BJ (cell line): ENCODE measurements around the gene DUOX1. TPM values are rescaled to one million over a fixed set of nuclear protein-coding genes. Genes with fewer than 3 reads are reported as not detected.

Experiments
- CTCF ChIA-PET: fragments of 350-600 bp; formaldehyde crosslinking; extraction: SDS; loops from one replicate; lab custom pipeline; 2021; ENCODE audit warnings: antibody characterized with exemption, inconsistent platforms; lab: Yijun Ruan, JAX
- POLR2A ChIA-PET: fragments of 300-600 bp; sonication (Branson Sonifier 250); formaldehyde crosslinking; extraction: SDS; loops from one replicate; lab custom pipeline; 2021; ENCODE audit warnings: antibody characterized with exemption; lab: Charles Lee
- DNase-seq: peaks from one replicate; pipeline ENCODE4 v3.0.0-alpha.2; 2011; ENCODE audit warnings: low read depth
- H3K27me3 ChIP-seq: 2 replicates; pipeline ENCODE4 v1.6.0; 2011; ENCODE audit warnings: low read length; ENCODE audit not compliant: control insufficient read depth, insufficient read depth
- H3K36me3 ChIP-seq: 2 replicates; pipeline ENCODE4 v1.5.1; 2011; ENCODE audit warnings: low read length; ENCODE audit not compliant: control insufficient read depth, insufficient read depth
- H3K4me3 ChIP-seq: 2 replicates; pipeline ENCODE4 v1.5.1; 2011; ENCODE audit warnings: low read depth, mild to moderate bottlenecking, control low read depth, low read length
- polyA plus RNA-seq: library from polyadenylated mRNA; depleted of rRNA; stranded (reverse); fragments of >200 nt; gene quantifications from 2 replicates; pipeline ENCODE4 v1.2.3, GENCODE V29; 2011
- TF ChIP-seq, protein P1 (sequence below): IDR thresholded peaks from 2 replicates; pipeline ENCODE4 v1.5.1; 2011; ENCODE audit warnings: low read depth, mild to moderate bottlenecking, control low read depth, inconsistent platforms, low read length, moderate library complexity; ENCODE audit not compliant: insufficient read depth

The DUOX1 gene
- polyA plus RNA-seq, 1 experiment = 0.09 TPM

DNA sequence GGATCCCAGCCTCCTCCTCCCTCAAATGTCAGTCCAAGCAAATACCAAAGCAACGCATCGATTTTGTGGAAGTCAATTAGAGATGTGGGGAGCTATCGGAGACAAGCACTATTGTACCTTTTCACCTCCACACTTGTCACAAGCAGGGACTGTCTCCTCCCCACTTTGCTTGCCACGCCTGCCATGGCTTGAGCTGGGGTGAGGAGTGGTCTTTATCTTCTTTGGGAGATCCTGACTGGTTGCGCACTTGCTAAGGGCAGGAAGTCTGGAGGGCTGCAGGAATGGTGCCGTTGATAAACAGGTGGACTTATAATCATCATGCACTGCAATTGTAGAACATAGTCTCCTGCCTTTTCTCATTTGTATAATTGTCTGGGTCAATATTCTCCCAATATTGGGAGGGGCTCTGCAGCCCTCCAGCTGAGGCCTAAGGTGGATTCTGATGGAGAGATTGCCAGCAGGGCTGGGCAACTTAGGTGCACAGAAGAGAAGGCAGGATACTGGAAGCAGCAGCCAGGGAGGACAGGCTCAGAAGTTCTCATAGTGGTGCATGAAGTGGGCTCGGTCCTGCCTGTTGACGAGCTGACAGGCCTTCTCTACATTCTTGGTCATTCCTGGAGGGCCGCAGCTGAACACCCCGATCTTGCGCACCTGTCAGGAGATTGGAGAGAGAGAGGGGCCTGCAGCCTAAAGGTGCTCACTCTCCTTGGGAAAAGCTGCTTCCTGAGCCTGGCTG, 36.0 kb upstream of the DUOX1 start:
- ChIA-PET POLR2A (no interaction called here), CTCF (interaction anchor here (0.7 to 6.9 kb wide), 3 partner anchors 19 to 183 kb away, joined by 3 to 33 read pairs (median 3); no protein-coding TSS in a partner anchor)
- DNase-seq = no peak
- TF ChIP-seq, protein P1, sequence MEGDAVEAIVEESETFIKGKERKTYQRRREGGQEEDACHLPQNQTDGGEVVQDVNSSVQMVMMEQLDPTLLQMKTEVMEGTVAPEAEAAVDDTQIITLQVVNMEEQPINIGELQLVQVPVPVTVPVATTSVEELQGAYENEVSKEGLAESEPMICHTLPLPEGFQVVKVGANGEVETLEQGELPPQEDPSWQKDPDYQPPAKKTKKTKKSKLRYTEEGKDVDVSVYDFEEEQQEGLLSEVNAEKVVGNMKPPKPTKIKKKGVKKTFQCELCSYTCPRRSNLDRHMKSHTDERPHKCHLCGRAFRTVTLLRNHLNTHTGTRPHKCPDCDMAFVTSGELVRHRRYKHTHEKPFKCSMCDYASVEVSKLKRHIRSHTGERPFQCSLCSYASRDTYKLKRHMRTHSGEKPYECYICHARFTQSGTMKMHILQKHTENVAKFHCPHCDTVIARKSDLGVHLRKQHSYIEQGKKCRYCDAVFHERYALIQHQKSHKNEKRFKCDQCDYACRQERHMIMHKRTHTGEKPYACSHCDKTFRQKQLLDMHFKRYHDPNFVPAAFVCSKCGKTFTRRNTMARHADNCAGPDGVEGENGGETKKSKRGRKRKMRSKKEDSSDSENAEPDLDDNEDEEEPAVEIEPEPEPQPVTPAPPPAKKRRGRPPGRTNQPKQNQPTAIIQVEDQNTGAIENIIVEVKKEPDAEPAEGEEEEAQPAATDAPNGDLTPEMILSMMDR = no peak
- Histone ChIP-seq H3K4me3 (no peak overlapping the region), H3K27me3 (peaks cover 7% of the 10 kb centered on the region), H3K36me3 (no peaks in the 10 kb centered on the region)

GRCh38 chr15:45094358-45094730, 35.5 kb upstream of the DUOX1 start:
- Histone ChIP-seq H3K27me3 (peaks cover 7% of the 10 kb centered on the region), H3K4me3 (no peak overlapping the region), H3K36me3 (no peaks in the 10 kb centered on the region)
- ChIA-PET CTCF (interaction anchor here (6.9 kb wide), 1 partner anchor 23 kb away, joined by 33 read pairs; no protein-coding TSS in a partner anchor), POLR2A (no interaction called here)
- TF ChIP-seq, protein P1 = no peak
- no peak for DNase-seq

GRCh38 chr15:45095661-45096060, 34.1 kb upstream of the DUOX1 start:
- Histone ChIP-seq H3K27me3 (peaks cover 4% of the 10 kb centered on the region), H3K4me3 (no peak overlapping the region), H3K36me3 (no peaks in the 10 kb centered on the region)
- POLR2A ChIA-PET = no interaction called here
- TF ChIP-seq, protein P1 = no peak
- DNase-seq = no peak
- CTCF ChIA-PET = interaction anchor here (6.9 kb wide), 1 partner anchor 22 kb away, joined by 33 read pairs; no protein-coding TSS in a partner anchor

DNA sequence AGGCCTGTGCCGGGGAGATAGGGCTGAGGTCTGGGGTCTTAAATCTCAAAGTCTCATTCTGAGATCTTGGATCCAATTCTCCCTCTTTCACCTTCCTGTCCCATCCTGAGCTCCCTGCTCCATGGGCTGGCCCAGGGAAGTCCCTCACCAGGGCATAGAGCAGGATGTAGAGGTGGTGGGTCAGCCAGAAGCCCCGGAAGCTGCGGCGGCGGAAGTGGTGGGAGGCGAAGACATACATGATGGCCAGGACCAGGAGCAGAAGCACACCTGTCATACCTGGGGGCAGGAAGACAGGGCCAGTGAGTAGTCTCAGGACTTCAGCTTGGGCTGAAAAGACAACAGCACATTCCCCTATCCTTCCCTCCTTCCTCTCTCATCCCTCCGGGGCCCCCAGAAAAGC, 32.3 kb upstream of the DUOX1 start:
- no peaks in the 10 kb centered on the region for H3K36me3 ChIP-seq
- DNase-seq = no peak
- TF ChIP-seq, protein P1 = no peak
- CTCF ChIA-PET = interaction anchor here (6.9 kb wide), 1 partner anchor 20 kb away, joined by 33 read pairs; no protein-coding TSS in a partner anchor
- POLR2A ChIA-PET = no interaction called here
- H3K27me3 ChIP-seq = peaks cover 2% of the 10 kb centered on the region
- H3K4me3 ChIP-seq = no peak overlapping the region

- TF ChIP-seq, protein P1 = no peak
- no peak for DNase-seq
- ChIA-PET CTCF (no interaction called here), POLR2A (no interaction called here)
- H3K27me3 ChIP-seq = peaks cover 6% of the 10 kb centered on the region
- H3K4me3 ChIP-seq = no peak overlapping the region
- H3K36me3 ChIP-seq = no peaks in the 10 kb centered on the region
These were observed 30.1 kb upstream of the DUOX1 start for GRCh38 chr15:45099549-45100165.
